MM.1S (cell line): Measurements from ENCODE around the gene MISP.

Experiments used
- DNase-seq: peaks from one replicate; pipeline ENCODE4 v3.0.0-alpha.2; 2015
- H2AFZ ChIP-seq: fragments of 300-600 bp; sonication (generic); 2 replicates; pipeline ENCODE4 v1.6.0; 2016; ENCODE audit warnings: antibody characterized with exemption, low read length
- H3F3A ChIP-seq: fragments of 300-600 bp; sonication (generic); 2 replicates; pipeline ENCODE4 v1.6.1; 2016; ENCODE audit warnings: mild to moderate bottlenecking, antibody characterized with exemption, low read length, moderate library complexity, mixed read lengths; ENCODE audit not compliant: insufficient read depth
- H3K27ac ChIP-seq: fragments of 300-600 bp; sonication (generic); 2 replicates; pipeline ENCODE4 v1.5.1; 2016; ENCODE audit warnings: mild to moderate bottlenecking, low read length
- H3K27me3 ChIP-seq: fragments of 300-600 bp; sonication (generic); replicated peaks from 2 replicates; pipeline ENCODE4 v1.6.0; 2016; ENCODE audit warnings: low read length; ENCODE audit not compliant: insufficient read depth
- H3K36me3 ChIP-seq: fragments of 300-600 bp; sonication (generic); replicated peaks from 2 replicates; pipeline ENCODE4 v1.6.1; 2016; ENCODE audit warnings: mild to moderate bottlenecking, low read length, mixed read lengths; ENCODE audit not compliant: insufficient read depth
- H3K4me1 ChIP-seq: fragments of 300-600 bp; sonication (generic); 2 replicates; pipeline ENCODE4 v1.6.1; 2016; ENCODE audit warnings: low read length, mixed read lengths
- H3K4me2 ChIP-seq: fragments of 300-600 bp; sonication (generic); 2 replicates; pipeline ENCODE4 v1.6.0; 2016; ENCODE audit warnings: low read depth, low read length
- H3K4me3 ChIP-seq: fragments of 300-600 bp; sonication (generic); 2 replicates; pipeline ENCODE4 v1.5.1; 2016; ENCODE audit warnings: low read length, mixed read lengths
- H3K79me2 ChIP-seq: fragments of 300-600 bp; sonication (generic); 2 replicates; pipeline ENCODE4 v1.6.1; 2016; ENCODE audit warnings: mixed run types, low read length, mixed read lengths
- H3K9ac ChIP-seq: fragments of 300-600 bp; sonication (generic); 2 replicates; pipeline ENCODE4 v1.6.1; 2016; ENCODE audit warnings: low read length, mixed read lengths
- H3K9me2 ChIP-seq: fragments of 300-600 bp; sonication (generic); replicated peaks from 2 replicates; pipeline ENCODE4 v1.6.1; 2016; ENCODE audit warnings: mild to moderate bottlenecking, low read length, mixed read lengths; ENCODE audit not compliant: insufficient read depth
- H3K9me3 ChIP-seq: fragments of 300-600 bp; sonication (generic); replicated peaks from 2 replicates; pipeline ENCODE4 v1.6.1; 2016; ENCODE audit warnings: mild to moderate bottlenecking, low read length, mixed read lengths; ENCODE audit not compliant: insufficient read depth
- H4K20me1 ChIP-seq: fragments of 300-600 bp; sonication (generic); 2 replicates; pipeline ENCODE4 v1.6.1; 2016; ENCODE audit warnings: mild to moderate bottlenecking, low read length, moderate library complexity, mixed read lengths; ENCODE audit not compliant: insufficient read depth
- EZH2 ChIP-seq: fragments of 300-600 bp; sonication (generic); optimal IDR thresholded peaks from 2 replicates; pipeline ENCODE3; 2017; ENCODE audit warnings: low read depth, mild to moderate bottlenecking, antibody characterized with exemption, low read length, mixed read lengths
- EZH2phosphoT487 ChIP-seq: fragments of 300-600 bp; sonication (generic); IDR thresholded peaks from 2 replicates; pipeline ENCODE4 v1.6.1; 2018; ENCODE audit warnings: antibody characterized with exemption, low read length
- TF ChIP-seq, protein P1 (sequence below): fragments of 300-600 bp; sonication (generic); IDR thresholded peaks from 2 replicates; pipeline ENCODE4 v1.5.1; 2016; ENCODE audit warnings: antibody characterized with exemption, low read length, mixed read lengths

MISP gene

DNA sequence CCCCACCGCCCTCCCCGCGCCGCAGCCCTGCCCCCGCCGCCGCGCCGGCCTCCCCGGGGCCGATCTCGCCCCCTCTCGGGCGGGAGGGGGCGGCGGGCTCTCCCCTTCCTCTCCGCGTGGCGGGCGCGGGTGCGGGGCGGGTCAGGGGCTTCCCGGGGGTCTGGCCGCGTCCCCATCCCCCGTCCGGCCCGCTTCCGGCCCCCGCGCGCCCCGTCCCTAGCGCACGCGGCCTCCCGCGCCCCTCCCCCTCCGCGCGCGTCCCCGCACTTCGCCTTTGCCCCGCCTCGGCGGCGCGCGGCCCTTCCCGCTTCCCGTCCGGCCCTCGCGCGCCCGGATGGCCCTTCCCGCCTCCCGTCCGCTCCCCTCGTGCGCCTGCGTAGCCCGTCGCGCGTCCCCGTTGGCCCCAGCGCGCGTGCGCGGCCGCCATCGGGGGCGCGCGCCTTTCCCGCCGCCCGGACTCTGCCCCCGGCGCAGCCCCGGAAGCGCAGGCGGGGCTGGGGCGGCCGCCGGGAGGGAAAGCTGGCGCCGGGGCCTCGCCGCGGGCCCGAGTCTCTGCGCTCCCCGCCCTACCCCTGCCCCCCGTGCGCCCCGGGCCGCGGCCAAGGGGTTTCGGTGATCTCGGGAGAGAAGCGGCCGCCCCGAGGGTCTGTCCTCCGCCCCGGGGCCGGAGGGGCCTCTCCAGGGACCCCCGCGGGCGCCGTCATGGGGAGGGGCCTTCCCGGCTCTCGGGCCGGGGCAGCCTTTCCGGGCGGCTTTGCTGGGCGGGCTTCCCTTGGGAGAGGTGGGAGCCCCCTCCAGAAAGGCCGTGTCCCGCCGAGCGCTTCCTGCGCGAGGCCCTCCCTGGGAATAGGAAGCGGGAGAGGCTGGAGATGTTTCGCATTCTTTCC lies 46.9 kb downstream of the MISP start:
- Histone ChIP-seq H3F3A (no peaks in the 10 kb centered on the region), H4K20me1 (peaks cover 48% of the 10 kb centered on the region), H3K27ac (peak overlapping the region; percentile 53; the same call in 1 of the 2 replicates), H3K4me3 (peak overlapping the region; percentile 86), H3K36me3 (peaks cover 28% of the 10 kb centered on the region), H3K9me3 (no peaks in the 10 kb centered on the region), H2AFZ (no peak overlapping the region), H3K9me2 (no peaks in the 10 kb centered on the region), H3K27me3 (0 out of 2 replicates have a peak, but pooled peaks cover 3% of the 10 kb centered on the region), H3K9ac (peak overlapping the region; percentile 78), H3K4me2 (peak overlapping the region; percentile 85), H3K79me2 (peaks cover 53% of the 10 kb centered on the region), H3K4me1 (peaks cover 9% of the 10 kb centered on the region)
- TF ChIP-seq, protein P1, sequence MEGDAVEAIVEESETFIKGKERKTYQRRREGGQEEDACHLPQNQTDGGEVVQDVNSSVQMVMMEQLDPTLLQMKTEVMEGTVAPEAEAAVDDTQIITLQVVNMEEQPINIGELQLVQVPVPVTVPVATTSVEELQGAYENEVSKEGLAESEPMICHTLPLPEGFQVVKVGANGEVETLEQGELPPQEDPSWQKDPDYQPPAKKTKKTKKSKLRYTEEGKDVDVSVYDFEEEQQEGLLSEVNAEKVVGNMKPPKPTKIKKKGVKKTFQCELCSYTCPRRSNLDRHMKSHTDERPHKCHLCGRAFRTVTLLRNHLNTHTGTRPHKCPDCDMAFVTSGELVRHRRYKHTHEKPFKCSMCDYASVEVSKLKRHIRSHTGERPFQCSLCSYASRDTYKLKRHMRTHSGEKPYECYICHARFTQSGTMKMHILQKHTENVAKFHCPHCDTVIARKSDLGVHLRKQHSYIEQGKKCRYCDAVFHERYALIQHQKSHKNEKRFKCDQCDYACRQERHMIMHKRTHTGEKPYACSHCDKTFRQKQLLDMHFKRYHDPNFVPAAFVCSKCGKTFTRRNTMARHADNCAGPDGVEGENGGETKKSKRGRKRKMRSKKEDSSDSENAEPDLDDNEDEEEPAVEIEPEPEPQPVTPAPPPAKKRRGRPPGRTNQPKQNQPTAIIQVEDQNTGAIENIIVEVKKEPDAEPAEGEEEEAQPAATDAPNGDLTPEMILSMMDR, result no peak
- TF ChIP-seq EZH2phosphoT487, result no peak
- TF ChIP-seq EZH2, result no peak
- DNase-seq, result peak; percentile 97

- Histone ChIP-seq H3F3A (no peaks in the 10 kb centered on the region), H3K4me2 (peak overlapping the region; percentile 85), H3K9ac (peak overlapping the region; percentile 78), H3K79me2 (peaks cover 60% of the 10 kb centered on the region), H3K4me1 (peaks cover 9% of the 10 kb centered on the region), H3K27ac (peak overlapping the region; percentile 18; the same call in 1 of the 2 replicates), H2AFZ (no peak overlapping the region), H3K36me3 (peaks cover 36% of the 10 kb centered on the region), H3K4me3 (peak overlapping the region; percentile 86), H3K27me3 (0 out of 2 replicates have a peak, but pooled peaks cover 1% of the 10 kb centered on the region), H3K9me2 (no peaks in the 10 kb centered on the region), H3K9me3 (no peaks in the 10 kb centered on the region), H4K20me1 (peaks cover 56% of the 10 kb centered on the region)
- DNase-seq, result no peak
- TF ChIP-seq EZH2 (no peak), EZH2phosphoT487 (no peak)
- TF ChIP-seq, protein P1, result no peak
Measured at GRCh38 chr19:798415-799075, 47.6 kb downstream of the MISP start.

DNA sequence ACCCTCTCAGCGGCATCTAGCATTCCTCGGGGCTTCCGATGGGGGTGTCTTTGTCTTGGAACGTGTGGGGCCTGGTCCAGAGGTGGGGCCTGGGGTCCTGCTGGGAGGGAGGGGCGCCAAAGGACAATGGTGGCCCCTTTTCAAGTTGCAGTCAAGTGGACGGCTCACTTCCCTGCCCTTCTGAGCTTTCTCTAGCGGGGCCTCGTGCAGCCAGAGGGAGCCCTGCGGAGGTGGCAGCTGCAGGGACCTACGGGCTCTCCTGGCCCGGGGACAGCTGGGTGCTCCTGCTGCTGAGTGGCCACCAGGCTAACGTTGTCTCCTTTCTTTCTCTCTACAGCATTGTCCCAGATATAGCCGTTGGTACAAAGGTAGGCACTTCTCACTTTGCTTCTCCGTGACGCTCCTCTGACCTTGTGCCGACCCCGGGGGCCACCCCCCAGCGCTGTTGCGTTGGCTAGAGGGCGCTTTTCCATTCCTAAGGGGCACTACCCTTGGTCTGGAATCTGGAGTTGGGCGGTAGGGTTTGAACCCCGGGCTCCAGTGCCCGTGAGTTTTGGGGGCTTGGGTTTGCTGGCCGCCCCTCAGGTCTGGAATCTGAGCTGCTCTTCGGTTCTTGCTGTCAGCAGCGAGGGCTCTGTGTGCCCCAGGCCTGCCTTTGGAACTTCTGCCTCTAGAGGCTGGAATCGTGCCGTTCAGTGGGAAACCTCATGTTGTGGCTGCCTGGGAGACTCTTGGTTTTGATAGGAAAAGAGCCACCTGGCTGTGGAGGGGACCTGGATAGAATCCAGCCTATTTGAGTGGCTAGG lies 48.4 kb downstream of the MISP start:
- no peak overlapping the region for H3K27ac ChIP-seq
- no peaks in the 10 kb centered on the region for H3F3A ChIP-seq
- H3K4me3 ChIP-seq, result peak overlapping the region; percentile 86
- H3K9me3 ChIP-seq, result no peaks in the 10 kb centered on the region
- DNase-seq, result no peak
- peaks cover 43% of the 10 kb centered on the region for H3K36me3 ChIP-seq
- TF ChIP-seq, protein P1, result 0 out of 2 replicates have a peak, but pooled peaks have one; percentile 2
- TF ChIP-seq EZH2phosphoT487 (no peak), EZH2 (no peak)
- H3K4me2 ChIP-seq, result peak overlapping the region; percentile 85
- peaks cover 9% of the 10 kb centered on the region for H3K4me1 ChIP-seq
- peak overlapping the region; percentile 78; the same call in 1 of the 2 replicates for H3K9ac ChIP-seq
- H3K79me2 ChIP-seq, result peaks cover 68% of the 10 kb centered on the region
- no peak overlapping the region for H2AFZ ChIP-seq
- H3K9me2 ChIP-seq, result no peaks in the 10 kb centered on the region
- peaks cover 63% of the 10 kb centered on the region for H4K20me1 ChIP-seq
- no peaks in the 10 kb centered on the region for H3K27me3 ChIP-seq
